Transverse colon (tissue), 4 donors: ENCODE data around the gene RPL13A. TPM values are rescaled to one million over a fixed set of nuclear protein-coding genes. Genes with fewer than 3 reads are reported as not detected.

Experiments
- DNase-seq: peaks from one replicate; pipeline ENCODE4 v3.0.0-alpha.2; 2019
- H3K27ac ChIP-seq, 4 donors: fragments of 200-600 bp; sonication (generic); 2 replicates each; pipeline ENCODE4 v1.5.1; 2016 to 2018; ENCODE audit warnings: inconsistent platforms in 4 of 4
- H3K27me3 ChIP-seq: fragments of 200-600 bp; sonication (generic); 2 replicates; pipeline ENCODE4 v1.5.1; 2017; ENCODE audit warnings: inconsistent platforms
- H3K36me3 ChIP-seq, 4 donors: fragments of 200-600 bp; sonication (generic); 2 replicates each; pipeline ENCODE4 v1.5.1; 2017 to 2019; ENCODE audit warnings: inconsistent platforms in 4 of 4
- H3K4me1 ChIP-seq, 4 donors: fragments of 200-600 bp; sonication (generic); 2 replicates each; pipeline ENCODE4 v1.5.1; 2017 to 2020; ENCODE audit warnings: inconsistent platforms in 4 of 4
- H3K4me3 ChIP-seq, 4 donors: fragments of 200-600 bp; sonication (generic); 1 replicate in 1 of 4; 2 replicates in 3 of 4; pipeline versions ENCODE4 v1.5.1 to v1.6.1; 2017 to 2019; ENCODE audit warnings: inconsistent platforms in 4 of 4
- H3K9me3 ChIP-seq, 2 donors: fragments of 200-600 bp; sonication (generic); 2 replicates each; pipeline ENCODE4 v1.5.1; 2017 to 2019; ENCODE audit warnings: inconsistent platforms in 2 of 2
- CTCF ChIP-seq, 5 experiments: fragments of 200-600 bp in 3 of 5; fragments of 450-650 bp in 2 of 5; sonication (generic) in 3 of 5; IDR thresholded peaks; 1 replicate in 2 of 5; 2 replicates in 3 of 5; pipeline ENCODE4 v1.5.1; 2016 to 2017; ENCODE audit warnings: antibody characterized with exemption in 5 of 5, inconsistent platforms in 3 of 5, mild to moderate bottlenecking in 2 of 5, moderate library complexity in 1 of 5
- EP300 ChIP-seq: sonication (generic); formaldehyde crosslinking; IDR thresholded peaks from one replicate; pipeline ENCODE4 v1.6.1; 2017; ENCODE audit warnings: antibody characterized with exemption, low read depth
- POLR2A ChIP-seq: fragments of 450-650 bp; IDR thresholded peaks from one replicate; pipeline ENCODE4 v1.6.1; 2016; ENCODE audit warnings: antibody characterized with exemption, mild to moderate bottlenecking, moderate library complexity
- POLR2AphosphoS5 ChIP-seq, 3 donors: sonication (generic); formaldehyde crosslinking; IDR thresholded peaks; one replicate each; pipeline ENCODE4 v1.6.1; 2016; ENCODE audit warnings: antibody characterized with exemption in 3 of 3
- WGBS, 2 donors: methylation state at CpG; one replicate each; pipeline ENCODE4 v1.1.5; 2018; ENCODE audit warnings: low coverage in 1 of 2; 5-methylcytosine and 5-hydroxymethylcytosine counted together
- in situ Hi-C, 4 donors: fragments of 200-750 bp; cut with MboI; loops; one replicate each; pipeline versions ENCODE4 v1.15.0 to v1.15.1; 2017; ENCODE audit warnings: low sequenced_read_pairs in 3 of 4, low pct_ligation_motif_present in 1 of 4, low pct_unique_long_range_greater_than_20kb in 1 of 4
- intact Hi-C: fragments of 100-400 bp; cut with DNase I; formaldehyde crosslinking; loops from one replicate; pipeline ENCODE4 v1.15.1; 2023; ENCODE audit warnings: low total_unique reads
- total RNA-seq, 4 donors: library from RNA; depleted of rRNA; stranded (reverse); fragments of >200 nt; gene quantifications; one replicate each; pipeline ENCODE4 v1.1.0, GENCODE V29; 2016

Gene RPL13A
- total RNA-seq, 4 donors from 2014 or later, result 1,219 to 2,956 (median 2,884) TPM

GRCh38 chr19:49499030-49499670 lies 11.7 kb downstream of the RPL13A start:
- in situ Hi-C loops, result loop anchor here in 1 of 4 donors (25.0 kb wide), 1 partner anchor 363 kb away; the partner anchor contains the start of genes PNKP and PTOV1
- Histone ChIP-seq H3K36me3 (peaks cover 0 to 23% (median 6%) of the 10 kb centered on the region in 4 donors), H3K4me1 (peaks cover 18 to 45% (median 34%) of the 10 kb centered on the region in 4 donors), H3K27me3 (no peaks in the 10 kb centered on the region), H3K27ac (peak overlapping the region; percentile 64 to 83 (median 68)), H3K4me3 (peak overlapping the region in 1 of 4 donors; percentile 34), H3K9me3 (no peaks in the 10 kb centered on the region)
- no peak for DNase-seq
- intact Hi-C loops, result no loop called here
- TF ChIP-seq POLR2A (no peak), POLR2AphosphoS5 (IDR thresholded peaks at IDR 0.05) (no peak), CTCF (IDR thresholded peaks at IDR 0.05) (no peak), EP300 (no peak)
- 58 to 67% methylated on average over 2 to 19 of the region's 19 CpGs for WGBS, 2 donors

GRCh38 chr19:49502866-49503581 lies 15.6 kb downstream of the RPL13A start:
- no peak for TF ChIP-seq EP300
- peak; percentile 55 to 82 (median 66) for TF ChIP-seq CTCF (IDR thresholded peaks at IDR 0.05)
- no peak for TF ChIP-seq POLR2A
- no peak for TF ChIP-seq POLR2AphosphoS5 (IDR thresholded peaks at IDR 0.05)

DNA sequence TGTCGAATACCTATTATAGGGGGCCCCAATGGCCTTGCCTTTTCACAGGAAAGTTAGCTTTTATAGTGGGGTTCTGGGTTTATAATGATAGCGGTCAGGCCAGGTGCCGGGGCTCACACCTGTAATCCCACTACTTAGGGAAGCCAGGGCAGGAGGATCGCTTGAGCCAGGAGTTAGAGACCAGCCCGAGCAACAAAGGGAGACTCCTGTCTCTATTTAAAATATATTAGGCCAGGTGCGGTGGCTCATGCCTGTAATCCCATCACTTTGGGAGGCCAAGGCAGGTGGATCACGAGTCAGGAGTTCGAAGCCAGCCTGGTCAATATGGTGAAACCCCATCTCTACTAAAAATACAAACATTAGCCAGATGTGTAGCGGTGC lies 16.2 kb downstream of the RPL13A start:
- Histone ChIP-seq H3K36me3 (peaks cover 0 to 11% (median under 1%) of the 10 kb centered on the region in 4 donors), H3K27ac (no peak overlapping the region), H3K4me3 (no peak overlapping the region), H3K27me3 (no peaks in the 10 kb centered on the region), H3K9me3 (no peaks in the 10 kb centered on the region), H3K4me1 (peaks cover 6 to 21% (median 9%) of the 10 kb centered on the region in 4 donors)
- intact Hi-C loops (loop anchor here (2.0 kb wide), 1 partner anchor 43 kb away; no protein-coding TSS in a partner anchor), in situ Hi-C loops (no loop called here)
- no peak for DNase-seq
- TF ChIP-seq POLR2A (no peak), EP300 (no peak), POLR2AphosphoS5 (IDR thresholded peaks at IDR 0.05) (no peak), CTCF (IDR thresholded peaks at IDR 0.05) (no peak)
- 81 to 100% methylated on average over 1 to 9 of the region's 9 CpGs for WGBS, 2 donors

More at GRCh38 chr19:49502866-49503581, 15.6 kb downstream of the RPL13A start:
- in situ Hi-C loops, result no loop called here
- Histone ChIP-seq H3K36me3 (peaks cover 0 to 16% (median 3%) of the 10 kb centered on the region in 4 donors), H3K4me3 (no peak overlapping the region), H3K27ac (no peak overlapping the region), H3K4me1 (peaks cover 10 to 26% (median 15%) of the 10 kb centered on the region in 4 donors), H3K9me3 (no peaks in the 10 kb centered on the region), H3K27me3 (no peaks in the 10 kb centered on the region)
- DNase-seq, result peak; percentile 43
- intact Hi-C loops, result loop anchor here (2.0 kb wide), 1 partner anchor 44 kb away; no protein-coding TSS in a partner anchor
- 48% methylated on average over 14 of the region's 14 CpGs; no CpG with 5 or more reads in 1 of the 2 donors for WGBS, 2 donors

DNA sequence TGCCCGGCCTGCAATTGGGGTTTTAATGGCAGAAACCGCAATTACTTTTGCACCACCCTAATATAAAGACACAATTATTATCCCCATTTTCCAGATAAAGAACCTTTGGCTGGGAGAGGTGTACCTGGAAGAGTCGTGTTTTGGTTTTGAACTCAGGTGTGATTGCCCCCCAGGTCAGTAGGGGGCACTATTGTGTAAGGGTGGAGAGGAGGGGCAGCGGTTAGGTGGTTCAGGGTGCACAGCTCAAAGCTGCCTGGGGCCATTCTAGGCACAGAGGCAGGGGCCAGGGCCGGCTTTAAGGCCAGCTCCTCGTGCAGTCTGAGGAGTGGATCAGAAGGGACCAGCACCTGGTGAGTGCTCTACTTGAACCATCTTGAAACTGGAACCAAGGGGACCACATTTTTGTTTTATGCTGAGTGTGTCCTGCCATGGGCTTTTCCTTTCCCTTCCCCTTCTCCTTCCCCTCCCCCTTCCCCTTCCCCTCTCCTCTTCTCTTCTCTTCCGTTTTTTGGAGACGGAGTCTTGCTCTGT lies 19.2 kb downstream of the RPL13A start:
- WGBS, 2 donors, result 28 to 45% methylated on average over 5 to 8 of the region's 8 CpGs
- TF ChIP-seq CTCF (IDR thresholded peaks at IDR 0.05) (peak; percentile 74 to 92 (median 81)), POLR2A (no peak)
- intact Hi-C loops (no loop called here), in situ Hi-C loops (loop anchor here in 1 of 4 donors (5.0 kb wide), 1 partner anchor 36 kb away; no protein-coding TSS in a partner anchor)
- H3K9me3 ChIP-seq, result no peaks in the 10 kb centered on the region
- H3K4me3 ChIP-seq, result no peak overlapping the region
- no peaks in the 10 kb centered on the region for H3K27me3 ChIP-seq
- DNase-seq, result peak; percentile 83
- no peak overlapping the region for H3K27ac ChIP-seq
- no peaks in the 10 kb centered on the region for H3K36me3 ChIP-seq
- peaks cover 3 to 14% (median 4%) of the 10 kb centered on the region in 4 donors for H3K4me1 ChIP-seq
